Measurements from ENCODE around the gene OOSP4A.

- no peak for TF ChIP-seq CTCF (tag by site-specific recombination; IDR thresholded peaks at IDR 0.05)
- TF ChIP-seq SETDB1 (IDR thresholded peaks at IDR 0.05; ENCODE audit: insufficient read length, low read length) = no peak
- no peak for TF ChIP-seq ZNF792 (tag by site-specific recombination; IDR thresholded peaks at IDR 0.05)
- TF ChIP-seq ZBTB10 (tag by site-specific recombination; IDR thresholded peaks at IDR 0.05) = no peak
- TF ChIP-seq PATZ1 (tag by site-specific recombination; IDR thresholded peaks at IDR 0.05) = no peak
- no peak for TF ChIP-seq ZNF629 (tag by site-specific recombination; IDR thresholded peaks at IDR 0.05)
- TF ChIP-seq ZEB2 (tag by site-specific recombination; IDR thresholded peaks at IDR 0.05) = no peak
These were observed 9.3 kb downstream of the OOSP4A start for GRCh38 chr11:59973097-59973496.

All from HEK293 (cell line).